GM21390 (cell line): Measurements from ENCODE around the gene RUNDC3A.
"Not testable (repeated sequence)": the region's sequence is repeated elsewhere in the genome, so short reads cannot be mapped to it uniquely, and the experiment has no call there.

Source experiments
- ATAC-seq: cut with Tn5 transposase; IDR thresholded peaks from one replicate; pipeline ENCODE4 v1.9.1; 2021; ENCODE audit not compliant: unreplicated experiment

RUNDC3A gene

DNA sequence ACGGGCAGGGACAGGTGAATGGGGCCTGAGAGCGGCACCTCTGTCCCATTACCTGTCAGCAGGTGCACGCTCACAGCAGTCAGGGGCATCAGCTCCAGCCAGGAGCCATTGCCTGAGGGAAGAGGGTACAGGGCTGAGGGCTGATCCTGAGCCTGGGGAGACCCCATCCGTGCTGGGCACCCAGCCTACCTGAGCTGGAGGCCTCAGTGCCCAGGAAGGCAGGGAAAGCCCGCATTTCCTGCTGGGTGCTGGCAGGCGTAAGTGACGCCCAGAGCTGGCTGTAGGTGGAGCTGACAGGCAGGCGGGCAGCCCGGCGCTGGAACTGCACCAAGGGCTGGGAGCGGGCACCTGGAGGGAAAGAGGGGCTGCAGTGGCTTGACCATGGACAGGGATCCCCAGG, 47.8 kb downstream of the RUNDC3A start:
- no peak for ATAC-seq

DNA sequence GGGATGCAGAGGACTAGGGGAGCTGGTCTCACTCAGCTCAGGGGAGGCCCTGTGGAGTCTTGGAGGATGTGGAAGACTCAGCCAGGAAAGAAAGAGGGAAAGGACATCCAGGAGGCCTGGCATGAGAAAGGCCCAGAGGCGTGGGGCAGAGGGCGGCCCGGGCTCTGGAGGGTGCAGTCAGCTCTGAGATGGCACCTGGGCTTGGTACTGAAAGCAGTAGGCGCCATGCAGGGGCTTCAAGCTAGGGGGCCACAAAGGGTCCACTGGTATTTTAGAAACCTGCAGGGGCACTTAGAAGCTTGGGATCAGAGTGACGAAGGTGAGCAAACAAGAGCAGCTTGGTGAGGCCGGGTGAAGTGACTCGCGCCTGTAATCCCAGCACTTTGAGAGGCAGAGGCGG, 49.7 kb downstream of the RUNDC3A start:
- no peak for ATAC-seq

DNA sequence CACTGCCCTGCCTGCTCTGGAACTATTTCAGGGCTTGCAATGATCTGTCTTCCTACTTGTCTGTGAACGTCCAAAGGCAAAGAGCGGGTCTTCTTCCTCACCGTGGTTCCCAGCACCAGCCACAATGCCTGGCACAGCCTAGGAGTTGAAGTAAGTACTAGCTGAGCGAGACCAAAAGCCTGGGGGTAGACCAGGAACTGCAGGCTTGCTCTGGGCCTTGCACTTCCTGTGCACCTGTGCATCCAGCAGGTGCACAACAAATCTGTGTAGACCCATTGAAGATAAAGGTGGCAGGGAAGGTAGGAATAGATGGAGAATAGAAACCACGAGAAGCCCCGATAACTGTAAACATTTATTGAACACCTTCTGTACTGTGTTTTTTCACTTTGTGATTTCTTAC, 50.6 kb downstream of the RUNDC3A start:
- no peak for ATAC-seq

- ATAC-seq = no peak
Observed at GRCh38 chr17:44359458-44360143, 51.2 kb downstream of the RUNDC3A start.

DNA sequence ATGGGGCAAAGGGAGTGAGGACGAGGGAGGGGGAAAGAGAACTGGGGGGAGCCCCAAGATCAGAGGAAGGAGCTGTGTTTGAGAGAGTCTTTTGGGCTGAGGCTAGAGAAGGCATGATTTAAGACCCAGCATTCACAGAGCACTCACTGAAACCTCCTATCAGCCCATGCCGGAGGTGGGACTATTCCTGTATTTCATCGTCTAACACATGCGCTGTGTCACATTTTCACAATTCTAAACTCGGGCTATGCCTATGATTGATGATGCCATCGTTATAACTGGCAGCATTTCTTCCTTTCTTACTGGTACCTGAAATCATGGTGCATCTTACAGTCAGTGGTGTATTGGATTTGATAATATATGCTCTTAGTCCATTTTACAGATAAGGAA, 51.7 kb downstream of the RUNDC3A start:
- ATAC-seq = no peak

DNA sequence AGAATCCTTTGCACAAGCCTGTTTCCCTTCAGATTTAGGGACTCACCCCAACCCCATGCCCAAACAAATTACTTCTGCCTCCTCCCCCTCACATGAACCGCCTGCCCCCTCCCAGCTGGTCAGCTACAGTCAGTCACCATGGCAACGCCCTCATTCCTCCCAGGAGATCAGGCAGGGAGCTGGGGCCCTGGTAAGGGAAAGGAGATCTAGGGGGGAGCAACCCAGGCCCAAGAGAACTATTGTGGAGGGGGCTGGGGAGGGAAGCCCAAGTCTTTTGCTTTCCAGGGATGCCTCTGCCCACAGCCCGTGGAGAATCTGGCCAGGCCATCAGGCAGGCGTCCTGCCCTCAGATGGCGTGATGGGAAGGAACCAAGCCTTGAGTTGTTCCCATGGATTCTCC, 52.4 kb downstream of the RUNDC3A start:
- ATAC-seq = no peak

DNA sequence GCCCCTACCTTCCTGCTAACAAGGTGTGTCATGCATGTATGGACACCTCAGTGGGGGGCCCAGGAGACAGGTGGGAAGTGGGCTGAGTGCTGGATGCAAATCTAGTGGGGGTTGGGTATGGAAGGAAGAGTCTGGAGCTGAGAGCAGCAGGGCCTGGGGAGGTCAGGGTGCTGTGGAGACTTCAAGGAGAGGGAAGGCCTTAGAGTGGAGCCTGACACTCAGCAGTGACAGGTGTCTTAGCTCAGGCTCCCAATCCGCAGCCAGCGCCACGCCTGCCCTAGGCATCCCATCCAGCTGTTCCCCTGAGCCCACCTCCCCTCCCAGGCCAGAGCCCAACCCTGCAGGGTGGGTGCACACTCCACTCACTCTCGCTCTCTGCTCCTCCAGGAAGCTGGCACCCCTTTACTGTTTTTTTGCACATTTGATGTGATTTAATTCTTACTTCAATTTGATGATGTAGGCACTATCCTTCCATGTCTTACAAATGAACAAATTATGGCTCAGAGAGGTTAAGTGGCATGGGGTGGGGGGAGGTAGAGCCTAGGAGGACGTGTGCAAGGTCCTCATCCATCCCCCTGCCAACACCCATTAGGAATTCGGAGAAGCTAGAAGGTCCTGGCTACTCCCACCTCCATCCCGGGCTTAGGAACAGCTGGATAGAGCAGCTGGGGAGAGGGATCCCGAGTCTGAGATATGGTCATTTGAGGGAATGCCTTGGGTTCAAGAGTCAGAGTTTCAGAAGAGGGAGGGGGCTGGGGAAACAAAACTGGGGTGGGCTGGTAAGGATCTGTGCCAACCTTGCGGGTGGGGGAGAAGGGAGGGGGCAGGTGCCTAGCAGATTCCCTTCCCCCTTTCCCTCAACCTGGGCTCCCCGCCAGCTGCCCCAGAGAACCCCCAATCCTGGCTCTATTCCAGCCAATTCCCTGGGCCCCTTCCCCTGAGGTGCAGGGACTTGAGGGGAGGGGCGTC, 53.2 kb downstream of the RUNDC3A start:
- ATAC-seq = no peak

DNA sequence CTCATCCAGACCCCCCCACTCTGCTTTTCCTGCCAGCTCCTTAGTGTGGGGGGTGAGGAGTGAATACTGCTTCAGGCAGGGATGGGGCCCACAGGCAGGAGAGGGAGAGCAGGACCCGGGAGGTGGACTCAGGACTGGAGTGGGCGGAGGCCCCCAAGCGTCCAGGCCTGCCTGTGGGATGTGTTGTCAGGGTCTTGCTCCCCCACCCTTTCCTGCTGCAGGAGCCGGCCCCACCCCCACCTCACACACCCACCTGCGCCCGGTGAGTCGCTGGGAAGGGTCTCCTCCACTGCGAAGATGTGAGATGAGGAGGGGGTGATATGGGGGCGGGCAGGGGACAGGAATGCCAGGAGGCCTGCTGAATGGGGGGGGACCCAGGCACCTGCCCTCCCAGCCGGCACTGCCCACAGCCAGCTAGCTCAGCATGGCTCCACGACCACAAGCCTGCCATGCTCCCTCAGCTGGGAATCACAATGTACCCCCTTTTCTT, 54.1 kb downstream of the RUNDC3A start:
- no peak for ATAC-seq

DNA sequence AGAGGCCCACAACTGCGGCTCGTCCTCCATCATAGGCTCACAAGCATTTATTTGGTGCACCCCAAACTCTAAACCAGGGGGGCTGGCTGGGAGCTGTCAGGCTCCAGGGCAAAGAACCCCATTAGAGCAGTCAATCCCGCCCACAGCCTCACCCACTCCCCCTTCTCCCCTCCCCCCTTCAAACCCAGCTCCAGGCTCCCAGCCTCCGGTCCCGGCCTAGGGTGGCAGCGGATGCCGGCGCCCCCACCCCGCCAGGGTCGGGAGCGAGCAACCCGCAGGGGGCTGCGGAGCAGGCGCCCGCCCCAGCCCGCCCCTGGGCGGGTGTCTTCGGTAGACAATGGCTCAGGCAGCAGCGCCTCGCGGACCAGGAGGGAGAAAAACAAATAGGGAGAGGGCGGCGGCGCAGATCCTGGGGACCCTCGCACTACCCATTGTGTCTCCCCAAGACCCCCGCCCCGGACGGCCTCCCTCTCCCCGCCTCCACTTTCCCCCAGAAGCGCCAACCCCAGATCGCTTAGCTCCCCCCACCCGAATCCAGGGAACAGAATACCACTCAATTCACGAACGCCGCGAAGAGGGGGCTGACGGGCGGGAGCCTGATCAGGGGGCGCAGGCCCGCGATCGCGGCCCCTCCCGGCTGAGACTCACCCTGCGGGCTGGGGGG, 54.7 kb downstream of the RUNDC3A start:
- no peak for ATAC-seq

DNA sequence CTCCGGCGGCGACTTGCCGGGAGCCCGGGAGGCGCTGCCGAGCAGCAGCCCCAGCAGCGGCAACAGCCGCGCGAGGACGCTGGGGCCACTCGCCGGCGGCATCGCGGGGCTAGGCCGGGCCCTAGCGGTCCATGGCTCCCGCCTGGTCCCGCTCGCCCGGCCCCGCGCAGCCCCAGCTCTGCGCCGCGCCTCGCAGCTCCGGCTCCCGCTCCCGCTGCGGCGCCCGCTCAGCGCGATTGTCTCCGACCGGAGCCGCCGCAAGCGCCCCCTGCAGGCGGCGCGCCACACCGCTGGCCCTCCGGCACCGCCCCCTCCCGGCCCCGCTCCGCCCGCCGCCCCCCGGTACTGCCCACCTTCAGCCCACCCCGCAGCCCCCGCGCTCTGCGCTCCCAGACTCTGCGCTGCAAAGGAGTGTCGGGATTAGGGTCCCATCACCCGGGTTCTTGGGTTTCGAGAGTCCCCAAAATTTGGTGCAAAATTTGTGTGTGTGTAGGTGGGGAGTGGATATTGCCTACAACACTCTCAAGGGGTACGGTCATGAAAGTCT, 55.3 kb downstream of the RUNDC3A start, which contains the start of gene FAM171A2:
Gene FAM171A2 (minus strand): TSS at position 241 of the 547 bp plus-strand sequence. CDS start 139 bp downstream, at position 102.
- ATAC-seq = no peak

- ATAC-seq = not testable (repeated sequence)
Observed at GRCh38 chr17:44365051-44365450, 56.6 kb downstream of the RUNDC3A start.

GRCh38 chr17:44367231-44367979, 59.0 kb downstream of the RUNDC3A start:
- ATAC-seq = no peak
